DOHH2 (cell line): ENCODE measurements around the gene CACNG6.

Experiments used
- H3F3A ChIP-seq: fragments of 200-600 bp; sonication (generic), shearing (Covaris generic); 2 replicates; pipeline ENCODE4 v1.6.0; 2016; ENCODE audit warnings: antibody characterized with exemption, mild to moderate bottlenecking; ENCODE audit not compliant: control insufficient read depth, insufficient read depth
- H3K27ac ChIP-seq: fragments of 200-600 bp; sonication (generic); 2 replicates; pipeline ENCODE4 v1.5.1; 2014; ENCODE audit warnings: low read depth, mild to moderate bottlenecking, low read length, moderate library complexity
- H3K27me3 ChIP-seq: fragments of 200-600 bp; sonication (generic); 2 replicates; pipeline ENCODE4 v1.6.1; 2014; ENCODE audit warnings: mild to moderate bottlenecking, low read length, mixed read lengths; ENCODE audit not compliant: control insufficient read depth
- H3K36me3 ChIP-seq: fragments of 200-600 bp; sonication (generic); 2 replicates; pipeline ENCODE4 v1.6.1; 2014; ENCODE audit warnings: mild to moderate bottlenecking, low read length, moderate library complexity, mixed read lengths; ENCODE audit not compliant: control insufficient read depth
- H3K4me1 ChIP-seq: fragments of 200-600 bp; sonication (generic); 2 replicates; pipeline ENCODE4 v1.6.1; 2014; ENCODE audit warnings: mild to moderate bottlenecking, low read length, mixed read lengths; ENCODE audit not compliant: control insufficient read depth
- H3K4me2 ChIP-seq: fragments of 200-600 bp; sonication (generic); 2 replicates; pipeline ENCODE4 v1.6.0; 2014; ENCODE audit warnings: mild to moderate bottlenecking, low read length, moderate library complexity
- H3K4me3 ChIP-seq: fragments of 200-600 bp; sonication (generic); 2 replicates; pipeline ENCODE4 v1.5.1; 2014; ENCODE audit warnings: mild to moderate bottlenecking, low read length, mixed read lengths
- H3K79me2 ChIP-seq: fragments of 200-600 bp; sonication (generic); 2 replicates; pipeline ENCODE4 v1.6.1; 2014; ENCODE audit warnings: mild to moderate bottlenecking, low read length, mixed read lengths; ENCODE audit not compliant: control insufficient read depth
- H3K9me2 ChIP-seq: fragments of 200-600 bp; sonication (generic); replicated peaks from 2 replicates; pipeline ENCODE4 v1.6.1; 2014; ENCODE audit warnings: mild to moderate bottlenecking, low read length, mixed read lengths; ENCODE audit not compliant: control insufficient read depth
- H3K9me3 ChIP-seq: fragments of 200-600 bp; sonication (generic); 2 replicates; pipeline ENCODE4 v1.6.1; 2014; ENCODE audit warnings: antibody characterized with exemption, low read length, mixed read lengths; ENCODE audit not compliant: control insufficient read depth, insufficient read depth
- H4K20me1 ChIP-seq: fragments of 200-600 bp; sonication (generic); 2 replicates; pipeline ENCODE4 v1.6.0; 2014; ENCODE audit warnings: low read depth, mild to moderate bottlenecking, antibody characterized with exemption, low read length, moderate library complexity; ENCODE audit not compliant: control insufficient read depth, insufficient read depth
- EZH2phosphoT487 ChIP-seq: fragments of 200-600 bp; sonication (generic); IDR thresholded peaks from 2 replicates; pipeline ENCODE4 v1.6.1; 2017; ENCODE audit warnings: borderline replicate concordance, mild to moderate bottlenecking, antibody characterized with exemption, low read length, moderate library complexity, mixed read lengths
- TF ChIP-seq, protein P1 (sequence below): fragments of 200-600 bp; sonication (generic); IDR thresholded peaks from one replicate; pipeline ENCODE4 v1.5.1; 2014; ENCODE audit warnings: antibody characterized with exemption, mild to moderate bottlenecking, low read depth, low read length; ENCODE audit not compliant: poor library complexity, severe bottlenecking

The CACNG6 gene

DNA sequence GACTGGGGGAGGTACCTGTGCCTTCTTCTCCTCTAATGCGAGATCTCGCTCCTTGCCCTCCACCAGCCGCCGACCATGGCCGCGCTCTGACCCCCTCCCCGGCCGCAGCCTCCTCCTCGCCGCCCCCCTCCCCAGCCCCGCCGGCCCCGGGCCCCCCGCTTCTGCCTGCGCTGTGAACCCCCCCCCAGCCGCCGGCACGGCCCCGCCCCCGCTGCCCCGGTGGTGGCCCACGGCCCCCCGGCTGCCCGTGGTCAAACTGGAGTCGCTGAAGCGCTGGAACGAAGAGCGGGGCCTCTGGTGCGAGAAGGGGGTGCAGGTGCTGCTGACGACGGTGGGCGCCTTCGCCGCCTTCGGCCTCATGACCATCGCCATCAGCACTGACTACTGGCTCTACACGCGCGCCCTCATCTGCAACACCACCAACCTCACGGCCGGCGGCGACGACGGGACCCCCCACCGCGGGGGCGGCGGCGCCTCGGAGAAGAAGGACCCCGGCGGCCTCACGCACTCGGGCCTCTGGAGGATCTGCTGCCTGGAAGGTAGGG is 28.5 kb upstream of the CACNG6 start, which contains the start of gene CACNG8:
Gene CACNG8, plus strand, starts transcription at position 51 of the 545 bp plus-strand sequence.
- no peak within 1 kb of the TSS for H3K4me2 ChIP-seq
- H3K79me2 ChIP-seq = no peaks in the 10 kb centered on the region
- H3K36me3 ChIP-seq = no peaks in the 10 kb centered on the region
- TF ChIP-seq EZH2phosphoT487 = no peak
- TF ChIP-seq, protein P1, sequence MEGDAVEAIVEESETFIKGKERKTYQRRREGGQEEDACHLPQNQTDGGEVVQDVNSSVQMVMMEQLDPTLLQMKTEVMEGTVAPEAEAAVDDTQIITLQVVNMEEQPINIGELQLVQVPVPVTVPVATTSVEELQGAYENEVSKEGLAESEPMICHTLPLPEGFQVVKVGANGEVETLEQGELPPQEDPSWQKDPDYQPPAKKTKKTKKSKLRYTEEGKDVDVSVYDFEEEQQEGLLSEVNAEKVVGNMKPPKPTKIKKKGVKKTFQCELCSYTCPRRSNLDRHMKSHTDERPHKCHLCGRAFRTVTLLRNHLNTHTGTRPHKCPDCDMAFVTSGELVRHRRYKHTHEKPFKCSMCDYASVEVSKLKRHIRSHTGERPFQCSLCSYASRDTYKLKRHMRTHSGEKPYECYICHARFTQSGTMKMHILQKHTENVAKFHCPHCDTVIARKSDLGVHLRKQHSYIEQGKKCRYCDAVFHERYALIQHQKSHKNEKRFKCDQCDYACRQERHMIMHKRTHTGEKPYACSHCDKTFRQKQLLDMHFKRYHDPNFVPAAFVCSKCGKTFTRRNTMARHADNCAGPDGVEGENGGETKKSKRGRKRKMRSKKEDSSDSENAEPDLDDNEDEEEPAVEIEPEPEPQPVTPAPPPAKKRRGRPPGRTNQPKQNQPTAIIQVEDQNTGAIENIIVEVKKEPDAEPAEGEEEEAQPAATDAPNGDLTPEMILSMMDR = no peak
- H3K27me3 ChIP-seq = peaks cover 7% of the 10 kb centered on the region
- H3K9me2 ChIP-seq = no peaks in the 10 kb centered on the region
- no peak within 1 kb of the TSS for H3K4me3 ChIP-seq
- H3K27ac ChIP-seq = no peak within 1 kb of the TSS
- no peaks in the 10 kb centered on the region for H4K20me1 ChIP-seq
- no peaks in the 10 kb centered on the region for H3F3A ChIP-seq
- no peaks in the 10 kb centered on the region for H3K4me1 ChIP-seq
- H3K9me3 ChIP-seq = no peaks in the 10 kb centered on the region

DNA sequence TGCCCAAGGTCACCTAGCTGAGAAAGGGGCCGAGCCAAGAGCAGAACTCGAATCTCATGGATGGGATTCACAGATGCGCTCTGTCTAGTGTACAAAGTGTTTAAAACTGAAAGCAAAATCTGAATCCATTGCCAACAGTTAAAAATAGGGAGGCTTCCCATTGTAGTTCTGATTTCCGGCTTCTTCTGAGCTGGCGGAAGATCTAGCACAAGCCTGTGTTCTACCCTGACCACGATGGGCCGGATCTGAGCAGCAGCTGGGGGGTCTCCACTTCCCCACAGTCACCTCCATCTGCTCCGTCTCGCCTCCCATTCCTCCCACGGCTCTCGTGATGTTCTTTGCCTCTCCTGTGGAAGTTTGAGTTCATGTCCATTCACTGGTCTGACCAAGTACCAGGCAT is 26.3 kb upstream of the CACNG6 start:
- H3K4me1 ChIP-seq = no peaks in the 10 kb centered on the region
- no peak overlapping the region for H3K27ac ChIP-seq
- H3K27me3 ChIP-seq = peaks cover 4% of the 10 kb centered on the region; the same call in 1 of the 2 replicates
- no peaks in the 10 kb centered on the region for H4K20me1 ChIP-seq
- no peaks in the 10 kb centered on the region for H3K79me2 ChIP-seq
- no peak for TF ChIP-seq EZH2phosphoT487
- TF ChIP-seq, protein P1 = no peak
- H3K9me3 ChIP-seq = no peaks in the 10 kb centered on the region
- H3K4me3 ChIP-seq = no peak overlapping the region
- H3F3A ChIP-seq = no peaks in the 10 kb centered on the region
- no peaks in the 10 kb centered on the region for H3K36me3 ChIP-seq
- no peaks in the 10 kb centered on the region for H3K9me2 ChIP-seq
- no peak overlapping the region for H3K4me2 ChIP-seq

DNA sequence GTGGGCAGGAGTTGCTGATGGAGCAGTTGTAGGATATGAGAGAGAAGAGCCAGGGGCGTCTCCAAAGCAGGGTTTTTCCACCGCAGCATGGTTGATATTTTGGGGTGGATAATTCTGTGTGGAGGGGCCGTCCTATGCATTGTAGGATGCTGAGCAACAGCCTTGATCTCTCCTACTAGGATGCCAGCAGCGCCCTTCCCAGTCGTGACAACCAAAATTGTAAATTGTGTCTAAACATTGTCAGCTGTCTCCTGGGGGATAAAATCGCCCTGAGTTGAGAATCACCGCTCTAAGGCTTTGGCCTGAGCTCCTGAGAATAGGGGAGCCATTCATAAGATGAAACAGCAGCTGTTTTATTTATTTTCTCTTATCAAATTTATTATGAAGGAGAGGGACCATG is 24.5 kb upstream of the CACNG6 start:
- H3F3A ChIP-seq = no peaks in the 10 kb centered on the region
- H3K4me1 ChIP-seq = no peaks in the 10 kb centered on the region
- no peak overlapping the region for H3K4me2 ChIP-seq
- no peaks in the 10 kb centered on the region for H3K79me2 ChIP-seq
- H3K9me2 ChIP-seq = no peaks in the 10 kb centered on the region
- H3K27ac ChIP-seq = no peak overlapping the region
- H4K20me1 ChIP-seq = no peaks in the 10 kb centered on the region
- no peaks in the 10 kb centered on the region for H3K9me3 ChIP-seq
- no peak overlapping the region for H3K4me3 ChIP-seq
- no peaks in the 10 kb centered on the region for H3K27me3 ChIP-seq
- TF ChIP-seq EZH2phosphoT487 = no peak
- TF ChIP-seq, protein P1 = no peak
- H3K36me3 ChIP-seq = no peaks in the 10 kb centered on the region
